ENCODE results near the gene TBRG4.

Gene TBRG4

GRCh38 chr7:45149606-45150005 is 38.1 kb upstream of the TBRG4 start:
- no peak for TF ChIP-seq CTCF (conservative IDR thresholded peaks at IDR 0.05)
- H3K27ac ChIP-seq = no peak overlapping the region

- TF ChIP-seq CTCF (conservative IDR thresholded peaks at IDR 0.05) = no peak
- H3K27ac ChIP-seq = no peak overlapping the region
Measured at GRCh38 chr7:45148653-45148973, 37.1 kb upstream of the TBRG4 start.

GRCh38 chr7:45147858-45148652 is 36.6 kb upstream of the TBRG4 start:
- H3K27ac ChIP-seq = no peak overlapping the region
- no peak for TF ChIP-seq CTCF (conservative IDR thresholded peaks at IDR 0.05)

- no peak for TF ChIP-seq CTCF (conservative IDR thresholded peaks at IDR 0.05)
- H3K27ac ChIP-seq = no peak overlapping the region
Measured at GRCh38 chr7:45146531-45147379, 35.3 kb upstream of the TBRG4 start.

- no peak for TF ChIP-seq CTCF (conservative IDR thresholded peaks at IDR 0.05)
- H3K27ac ChIP-seq = no peak overlapping the region
Measured at GRCh38 chr7:45145881-45146280, 34.4 kb upstream of the TBRG4 start.

GRCh38 chr7:45143616-45144015 is 32.1 kb upstream of the TBRG4 start:
- H3K27ac ChIP-seq = no peak overlapping the region
- TF ChIP-seq CTCF (conservative IDR thresholded peaks at IDR 0.05) = no peak

- no peak for TF ChIP-seq CTCF (conservative IDR thresholded peaks at IDR 0.05)
Measured at GRCh38 chr7:45140827-45141226, 29.3 kb upstream of the TBRG4 start.

More at GRCh38 chr7:45140827-45141226, 29.3 kb upstream of the TBRG4 start:
- H3K27ac ChIP-seq = no peak overlapping the region

Measured in VCaP (cell line).